A204.1 (cell line): ENCODE measurements around the gene PLEKHG4.

Source experiments
- FAIRE-seq: peaks from 2 replicates; lab custom pipeline; 2012; peaks lifted over from hg19 to GRCh38; lab: Jason Lieb, UNC

PLEKHG4 gene

DNA sequence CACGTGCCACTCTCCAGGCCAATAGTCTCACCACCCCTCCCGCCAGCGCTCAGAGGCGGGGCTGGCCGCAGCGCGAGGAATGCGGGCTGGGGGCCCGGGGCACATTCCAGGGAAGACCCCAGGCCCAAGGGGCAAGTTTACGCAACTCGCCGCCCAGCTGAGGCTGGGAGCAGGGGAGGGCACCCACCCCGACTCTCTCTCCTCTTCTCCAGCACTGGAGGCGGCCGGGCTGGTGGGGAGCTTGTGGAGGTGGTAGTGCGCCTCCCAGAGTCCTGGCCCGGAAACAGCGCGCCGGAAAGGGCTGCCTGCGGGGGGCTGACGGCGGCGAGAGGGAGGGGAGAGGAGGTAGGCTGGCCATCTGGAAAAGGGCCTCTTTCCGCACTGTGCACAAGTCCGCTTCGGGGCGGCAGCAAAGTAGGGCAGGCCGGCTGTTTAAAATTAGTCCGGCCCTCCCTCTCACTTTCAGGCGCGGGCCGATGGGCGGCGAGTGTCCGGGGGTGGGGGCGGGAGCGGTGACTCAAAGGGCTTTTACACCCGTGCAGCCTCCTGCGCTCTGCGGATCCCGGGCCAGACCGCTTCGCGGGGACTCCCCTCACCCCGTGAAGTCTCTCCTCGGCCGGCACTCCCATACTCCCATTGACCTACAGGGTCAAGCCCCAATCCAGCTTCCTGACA is 33.1 kb upstream of the PLEKHG4 start:
- no peak for FAIRE-seq

DNA sequence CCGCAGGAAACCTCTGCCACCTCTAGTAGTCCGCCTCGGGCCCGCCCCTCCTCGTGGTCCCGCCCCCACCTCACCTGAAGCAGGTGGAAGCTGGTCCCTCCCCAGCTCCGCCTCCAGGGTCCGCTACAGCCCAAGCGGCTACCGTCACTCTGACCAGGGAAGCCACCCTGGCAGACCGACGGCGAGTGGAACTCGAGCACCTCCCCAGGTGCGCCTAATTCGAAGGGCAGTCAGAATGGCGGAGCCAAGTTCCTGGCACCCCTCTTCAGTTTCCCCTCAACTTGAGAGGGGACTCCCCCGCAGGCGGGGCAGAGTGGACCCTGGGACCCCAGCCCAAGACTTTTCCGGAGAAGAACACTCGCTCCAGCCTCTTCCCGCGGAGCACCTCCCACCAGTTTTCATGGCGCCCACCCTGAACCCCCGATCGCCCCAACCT is 32.6 kb upstream of the PLEKHG4 start:
- FAIRE-seq: no peak

DNA sequence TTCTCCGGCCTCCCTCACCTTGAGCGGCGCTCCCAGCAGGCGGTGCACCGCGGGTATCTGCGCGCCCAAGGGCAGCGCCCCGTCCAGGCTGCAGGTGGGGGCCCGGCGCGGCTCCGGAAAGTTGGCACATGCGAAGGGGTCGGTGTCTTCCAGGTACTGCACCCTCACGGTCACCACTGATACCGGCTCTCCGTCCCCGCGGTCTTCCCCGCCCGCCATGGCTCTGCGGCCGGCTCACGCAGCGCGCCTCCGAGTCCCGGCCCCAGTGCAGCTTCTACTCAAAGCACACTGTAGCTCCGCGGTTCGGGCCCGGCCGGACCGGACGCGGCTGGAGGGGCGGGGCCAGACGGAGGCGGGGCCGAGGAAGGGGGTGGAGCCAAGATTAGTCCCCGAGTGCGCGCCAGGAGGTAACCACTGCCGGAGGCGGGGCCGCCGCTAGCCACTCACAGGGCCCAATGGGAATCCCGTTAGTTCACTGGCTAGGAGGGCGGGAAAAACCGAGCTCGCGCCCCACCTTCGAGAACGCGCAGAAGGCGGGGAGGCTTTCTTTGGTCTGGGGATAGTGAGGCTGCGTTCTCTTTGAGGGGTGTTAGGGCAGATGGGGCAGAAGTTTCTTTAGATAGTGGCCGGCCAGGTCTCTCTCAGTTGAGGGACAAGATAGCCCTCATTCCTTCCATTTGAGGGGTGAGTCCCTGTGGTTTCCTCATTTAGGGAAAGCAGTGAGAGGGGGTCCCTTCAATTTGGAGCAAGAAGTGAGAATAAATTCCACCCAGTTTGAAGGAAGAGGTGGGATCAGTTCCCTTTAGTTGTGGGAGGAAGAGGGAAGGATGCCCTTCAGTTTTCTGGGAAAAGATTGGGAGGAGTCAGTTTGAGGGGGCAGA is 31.9 kb upstream of the PLEKHG4 start, which contains the start of gene FHOD1:
TSS of gene FHOD1 (minus strand) at position 290 of the 881 bp plus-strand sequence. CDS start at position 219, 71 bp downstream.
- peak; percentile 65 for FAIRE-seq

GRCh38 chr16:67248073-67248400 is 31.3 kb upstream of the PLEKHG4 start:
- no peak for FAIRE-seq

DNA sequence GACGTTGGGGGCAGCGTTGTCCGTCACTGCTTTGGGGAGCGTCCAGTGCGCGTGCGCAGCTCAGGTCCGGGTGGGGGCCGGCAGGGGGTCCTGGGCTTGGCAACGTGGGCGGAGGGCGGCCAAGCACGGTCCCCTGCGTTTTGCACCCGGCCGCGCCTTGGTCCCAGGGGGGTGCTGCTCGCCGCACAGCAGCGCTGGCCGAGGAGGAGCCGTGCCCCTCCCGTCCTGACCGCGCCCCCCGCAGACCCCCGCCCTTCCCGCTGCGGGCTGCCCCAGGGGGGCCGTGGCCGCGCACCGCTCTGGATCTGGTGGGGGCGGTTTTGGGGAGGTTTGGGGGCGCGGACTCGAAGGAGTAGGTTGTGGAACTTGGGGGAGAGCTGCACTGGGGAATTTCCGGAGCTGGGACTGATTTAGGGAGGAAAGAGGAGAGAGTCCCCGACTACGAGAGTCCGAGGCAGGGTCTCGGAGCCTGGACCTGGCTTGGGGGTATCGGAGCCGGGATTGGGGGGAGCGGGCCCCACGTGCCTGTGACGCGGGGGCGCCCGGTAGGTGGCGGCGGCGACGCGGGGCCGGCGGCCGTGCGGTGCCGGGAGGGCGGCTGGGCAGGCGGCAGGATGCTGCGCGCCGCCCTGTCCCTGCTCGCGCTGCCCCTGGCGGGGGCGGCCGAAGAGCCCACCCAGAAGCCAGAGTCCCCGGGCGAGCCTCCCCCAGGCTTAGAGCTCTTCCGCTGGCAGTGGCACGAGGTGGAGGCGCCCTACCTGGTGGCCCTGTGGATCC is 30.7 kb upstream of the PLEKHG4 start, which contains the start of gene SLC9A5:
TSS of gene SLC9A5 (plus strand) at position 579 of the 777 bp plus-strand sequence. CDS start at position 615, 36 bp downstream.
- FAIRE-seq: no peak

- FAIRE-seq: no peak
Measured at GRCh38 chr16:67249178-67250044, 29.9 kb upstream of the PLEKHG4 start.

- no peak for FAIRE-seq
Measured at GRCh38 chr16:67250045-67250327, 29.3 kb upstream of the PLEKHG4 start.

- FAIRE-seq: no peak
Measured at GRCh38 chr16:67252609-67253497, 26.5 kb upstream of the PLEKHG4 start.

DNA sequence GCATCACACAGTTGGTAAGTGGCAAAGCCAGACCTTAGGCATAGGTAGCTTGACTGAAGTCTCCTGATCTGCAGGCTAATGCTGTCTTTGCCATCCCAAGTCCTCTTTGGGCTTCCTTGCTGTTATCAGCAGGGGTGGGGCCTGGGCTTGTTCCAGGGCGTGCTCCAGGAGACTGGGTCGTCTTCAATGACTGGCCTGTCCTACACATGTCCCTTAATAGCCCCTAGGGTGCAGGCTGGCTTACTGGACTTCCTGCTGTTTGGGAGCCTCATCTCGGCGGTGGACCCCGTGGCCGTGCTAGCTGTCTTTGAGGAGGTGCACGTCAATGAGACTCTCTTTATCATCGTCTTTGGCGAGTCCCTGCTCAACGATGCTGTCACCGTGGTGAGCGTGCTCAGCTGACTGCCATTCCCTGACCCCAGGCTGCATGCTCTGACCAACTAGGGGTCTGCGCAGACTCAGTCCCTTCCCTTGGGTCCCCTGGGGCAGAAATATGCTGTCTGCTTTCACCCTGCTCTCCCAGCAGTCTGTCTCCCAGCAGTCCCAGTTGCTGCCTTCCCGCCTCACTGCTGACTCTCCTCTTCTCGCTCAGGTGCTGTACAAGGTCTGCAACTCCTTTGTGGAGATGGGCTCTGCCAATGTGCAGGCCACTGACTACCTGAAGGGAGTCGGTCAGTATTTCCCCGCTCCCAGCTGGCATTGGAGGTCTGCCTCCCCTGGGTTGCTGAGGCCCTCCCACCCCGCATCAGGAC is 24.4 kb upstream of the PLEKHG4 start:
- no peak for FAIRE-seq

- no peak for FAIRE-seq
Measured at GRCh38 chr16:67255553-67256221, 23.6 kb upstream of the PLEKHG4 start.

- no peak for FAIRE-seq
Measured at GRCh38 chr16:67256701-67257230, 22.6 kb upstream of the PLEKHG4 start.

GRCh38 chr16:67257486-67258160 is 21.7 kb upstream of the PLEKHG4 start:
- no peak for FAIRE-seq

DNA sequence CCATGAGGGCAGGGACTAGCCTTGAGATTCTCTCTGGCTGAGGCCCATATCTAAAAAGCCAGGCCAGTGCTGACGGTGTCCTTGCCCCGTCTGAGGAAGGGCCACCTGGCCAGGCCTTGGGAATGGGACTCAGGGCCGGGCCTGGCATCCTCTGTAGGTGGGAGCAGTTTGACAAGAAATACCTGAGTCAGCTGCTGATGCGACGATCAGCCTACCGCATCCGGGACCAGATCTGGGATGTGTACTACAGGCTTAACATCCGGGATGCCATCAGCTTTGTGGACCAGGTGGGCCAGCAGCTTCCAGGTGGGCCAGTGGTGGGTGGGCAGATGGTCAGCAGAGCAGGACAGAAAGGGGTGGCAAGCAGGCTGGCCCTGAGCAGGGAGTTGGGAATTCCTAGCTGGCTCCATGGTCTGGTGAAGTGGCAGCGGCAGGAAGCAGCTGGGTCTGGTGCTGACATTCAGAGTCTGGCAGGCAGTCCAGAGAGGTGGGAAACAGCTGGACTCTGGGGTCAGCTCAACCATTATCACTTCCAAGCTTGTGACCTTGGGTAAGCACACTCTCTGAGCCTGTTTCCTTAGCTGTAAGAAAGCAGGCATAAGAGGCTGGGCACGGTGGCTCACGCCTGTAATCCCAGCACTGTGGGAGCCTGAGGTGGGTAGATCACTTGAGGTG is 21.0 kb upstream of the PLEKHG4 start:
- FAIRE-seq: no peak

DNA sequence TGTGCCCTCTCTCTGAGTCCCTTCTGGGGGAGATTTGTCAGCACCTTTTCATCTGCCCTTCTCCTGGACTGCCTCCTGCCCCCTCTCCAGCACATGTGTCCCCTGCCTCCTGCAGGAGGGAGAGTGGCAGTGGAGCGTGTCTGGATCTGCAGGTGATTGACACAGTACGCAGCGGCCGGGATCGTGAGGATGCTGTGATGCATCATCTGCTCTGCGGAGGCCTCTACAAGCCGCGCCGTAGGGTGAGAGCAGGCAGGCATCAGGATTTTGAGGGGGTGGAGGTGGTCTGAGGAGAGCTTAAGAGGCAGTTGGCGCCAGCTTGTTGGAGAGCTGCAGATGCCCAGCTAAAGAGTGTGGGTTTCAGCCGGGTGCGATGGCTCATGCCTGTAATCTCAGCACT is 19.6 kb upstream of the PLEKHG4 start:
- no peak for FAIRE-seq

DNA sequence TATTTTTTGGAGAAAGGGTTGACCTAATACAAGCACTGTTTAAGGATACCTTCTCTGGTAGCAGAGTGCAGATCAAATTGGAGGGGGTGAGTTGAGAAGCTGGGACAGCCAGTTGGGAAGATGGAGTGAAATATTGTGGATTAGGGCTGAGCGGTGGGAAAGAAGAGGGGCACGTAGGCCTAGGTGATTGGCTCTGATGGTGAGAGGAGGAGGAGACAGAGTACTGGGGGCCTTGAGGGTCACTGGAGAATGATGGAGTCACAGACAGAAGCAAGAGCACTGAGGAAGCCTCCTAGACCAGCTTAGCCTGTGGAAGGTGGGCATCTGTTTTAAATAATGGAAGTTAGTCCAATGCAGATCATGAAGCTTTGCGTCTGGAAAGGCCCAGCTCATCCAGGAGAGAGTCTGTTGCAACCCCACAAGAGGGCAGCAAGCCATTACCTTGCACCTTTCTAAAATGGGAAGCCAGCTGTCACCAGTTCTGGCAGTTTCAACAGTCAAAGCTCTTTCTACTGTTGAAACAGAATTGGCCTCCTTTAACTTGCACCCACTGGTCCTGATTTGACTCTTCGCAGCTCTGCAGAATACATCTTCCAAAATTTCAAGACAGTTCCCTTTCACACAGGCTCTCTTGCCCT is 18.8 kb upstream of the PLEKHG4 start:
- FAIRE-seq: no peak

GRCh38 chr16:67263201-67263600 is 16.1 kb upstream of the PLEKHG4 start:
- no peak for FAIRE-seq

- no peak for FAIRE-seq
Measured at GRCh38 chr16:67264277-67264676, 15.1 kb upstream of the PLEKHG4 start.

- FAIRE-seq: no peak
Measured at GRCh38 chr16:67264866-67265265, 14.5 kb upstream of the PLEKHG4 start.
